Measurements from ENCODE around the gene KLF2.

- TF ChIP-seq, protein P1, sequence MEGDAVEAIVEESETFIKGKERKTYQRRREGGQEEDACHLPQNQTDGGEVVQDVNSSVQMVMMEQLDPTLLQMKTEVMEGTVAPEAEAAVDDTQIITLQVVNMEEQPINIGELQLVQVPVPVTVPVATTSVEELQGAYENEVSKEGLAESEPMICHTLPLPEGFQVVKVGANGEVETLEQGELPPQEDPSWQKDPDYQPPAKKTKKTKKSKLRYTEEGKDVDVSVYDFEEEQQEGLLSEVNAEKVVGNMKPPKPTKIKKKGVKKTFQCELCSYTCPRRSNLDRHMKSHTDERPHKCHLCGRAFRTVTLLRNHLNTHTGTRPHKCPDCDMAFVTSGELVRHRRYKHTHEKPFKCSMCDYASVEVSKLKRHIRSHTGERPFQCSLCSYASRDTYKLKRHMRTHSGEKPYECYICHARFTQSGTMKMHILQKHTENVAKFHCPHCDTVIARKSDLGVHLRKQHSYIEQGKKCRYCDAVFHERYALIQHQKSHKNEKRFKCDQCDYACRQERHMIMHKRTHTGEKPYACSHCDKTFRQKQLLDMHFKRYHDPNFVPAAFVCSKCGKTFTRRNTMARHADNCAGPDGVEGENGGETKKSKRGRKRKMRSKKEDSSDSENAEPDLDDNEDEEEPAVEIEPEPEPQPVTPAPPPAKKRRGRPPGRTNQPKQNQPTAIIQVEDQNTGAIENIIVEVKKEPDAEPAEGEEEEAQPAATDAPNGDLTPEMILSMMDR (conservative IDR thresholded peaks at IDR 0.05 in 1 of 2, IDR thresholded peaks at IDR 0.05 in 1 of 2; ENCODE audit: low read depth in 1 of 2, low read length in 2 of 2), result no peak
- no peak for TF ChIP-seq EZH2 (IDR thresholded peaks at IDR 0.05; ENCODE audit: low read length, missing control alignments)
Measured at GRCh38 chr19:16284505-16284904, 40.1 kb upstream of the KLF2 start.

Measured in fibroblast of lung (primary cell).